Measurements from ENCODE around the gene UBE3C. TPM values are rescaled to one million over a fixed set of nuclear protein-coding genes. Genes with fewer than 3 reads are reported as not detected.

UBE3C gene
- total and polyA plus RNA-seq, 2 experiments from 2014 or later, result 30.8 to 92.7 TPM

GRCh38 chr7:157177983-157178381 lies 39.3 kb downstream of the UBE3C start:
- in situ Hi-C loops (cut with MboI), result no loop called here
- no peak overlapping the region for H3K4me2 ChIP-seq (ENCODE audit: unreplicated experiment)
- H3F3A ChIP-seq (ENCODE audit: insufficient read depth), result no peaks in the 10 kb centered on the region
- H4K20me1 ChIP-seq (ENCODE audit: insufficient read depth), result no peaks in the 10 kb centered on the region
- no peak overlapping the region for H3K9ac ChIP-seq
- H3K4me1 ChIP-seq (ENCODE audit: insufficient read depth), result no peaks in the 10 kb centered on the region
- H3K79me2 ChIP-seq (ENCODE audit: insufficient read depth), result peaks cover 47% of the 10 kb centered on the region
- DNase-seq, result no peak
- no peak overlapping the region for H3K4me3 ChIP-seq
- H2AFZ ChIP-seq, result no peak overlapping the region
- peaks cover 67% of the 10 kb centered on the region for H3K36me3 ChIP-seq (ENCODE audit: low read depth)
- H3K27me3 ChIP-seq (replicated peaks; ENCODE audit: insufficient read depth), result no peaks in the 10 kb centered on the region
- TF ChIP-seq EZH2phosphoT487 (IDR thresholded peaks at IDR 0.05; ENCODE audit: insufficient read depth, low read depth) (no peak), EZH2 (IDR thresholded peaks at IDR 0.05; ENCODE audit: insufficient read depth, poor library complexity, severe bottlenecking) (no peak)
- no peak overlapping the region for H3K27ac ChIP-seq
- H3K9me3 ChIP-seq (ENCODE audit: low read depth), result no peaks in the 10 kb centered on the region
- H3K9me2 ChIP-seq (ENCODE audit: insufficient read depth), result no peaks in the 10 kb centered on the region
- WGBS, 2 experiments (ENCODE audit: low coverage in 1 of 2, low lambda C conversion rate in 2 of 2, missing lambda C conversion rate in 2 of 2), result 79 to 82% methylated on average over 7 of the region's 7 CpGs

GRCh38 chr7:157183832-157184231 lies 45.1 kb downstream of the UBE3C start:
- H3K79me2 ChIP-seq (ENCODE audit: insufficient read depth), result peaks cover 20% of the 10 kb centered on the region; the same call in 1 of the 2 replicates
- H3F3A ChIP-seq (ENCODE audit: insufficient read depth), result no peaks in the 10 kb centered on the region
- no peaks in the 10 kb centered on the region for H4K20me1 ChIP-seq (ENCODE audit: insufficient read depth)
- WGBS, 2 experiments (ENCODE audit: low coverage in 1 of 2, low lambda C conversion rate in 2 of 2, missing lambda C conversion rate in 2 of 2), result 85 to 88% methylated on average over 15 of the region's 15 CpGs
- H3K9me2 ChIP-seq (ENCODE audit: insufficient read depth), result no peaks in the 10 kb centered on the region
- H3K27me3 ChIP-seq (replicated peaks; ENCODE audit: insufficient read depth), result no peaks in the 10 kb centered on the region
- H3K9ac ChIP-seq, result no peak overlapping the region
- H3K36me3 ChIP-seq (ENCODE audit: low read depth), result peaks cover 60% of the 10 kb centered on the region
- H2AFZ ChIP-seq, result no peak overlapping the region
- in situ Hi-C loops (cut with MboI), result no loop called here
- no peak overlapping the region for H3K4me2 ChIP-seq (ENCODE audit: unreplicated experiment)
- H3K4me1 ChIP-seq (ENCODE audit: insufficient read depth), result no peaks in the 10 kb centered on the region
- DNase-seq, result no peak
- no peaks in the 10 kb centered on the region for H3K9me3 ChIP-seq (ENCODE audit: low read depth)
- H3K4me3 ChIP-seq, result no peak overlapping the region
- TF ChIP-seq EZH2phosphoT487 (IDR thresholded peaks at IDR 0.05; ENCODE audit: insufficient read depth, low read depth), result no peak
- no peak for TF ChIP-seq EZH2 (IDR thresholded peaks at IDR 0.05; ENCODE audit: insufficient read depth, poor library complexity, severe bottlenecking)
- no peak overlapping the region for H3K27ac ChIP-seq

- in situ Hi-C loops (cut with MboI), result no loop called here
- Histone ChIP-seq H3F3A (ENCODE audit: insufficient read depth) (no peaks in the 10 kb centered on the region), H3K27ac (no peak overlapping the region), H3K27me3 (replicated peaks; ENCODE audit: insufficient read depth) (no peaks in the 10 kb centered on the region), H3K4me1 (ENCODE audit: insufficient read depth) (no peaks in the 10 kb centered on the region), H4K20me1 (ENCODE audit: insufficient read depth) (no peaks in the 10 kb centered on the region), H3K9me3 (ENCODE audit: low read depth) (no peaks in the 10 kb centered on the region), H2AFZ (no peak overlapping the region), H3K79me2 (ENCODE audit: insufficient read depth) (peaks cover 40% of the 10 kb centered on the region), H3K9me2 (ENCODE audit: insufficient read depth) (no peaks in the 10 kb centered on the region), H3K4me3 (no peak overlapping the region), H3K4me2 (ENCODE audit: unreplicated experiment) (no peak overlapping the region), H3K9ac (no peak overlapping the region), H3K36me3 (ENCODE audit: low read depth) (peaks cover 49% of the 10 kb centered on the region)
- DNase-seq, result no peak
- TF ChIP-seq EZH2phosphoT487 (IDR thresholded peaks at IDR 0.05; ENCODE audit: insufficient read depth, low read depth) (no peak), EZH2 (IDR thresholded peaks at IDR 0.05; ENCODE audit: insufficient read depth, poor library complexity, severe bottlenecking) (no peak)
- WGBS, 2 experiments (ENCODE audit: low coverage in 1 of 2, low lambda C conversion rate in 2 of 2, missing lambda C conversion rate in 2 of 2), result 66 to 69% methylated on average over 8 of the region's 8 CpGs
Measured at GRCh38 chr7:157188091-157188665, 49.5 kb downstream of the UBE3C start.

DNA sequence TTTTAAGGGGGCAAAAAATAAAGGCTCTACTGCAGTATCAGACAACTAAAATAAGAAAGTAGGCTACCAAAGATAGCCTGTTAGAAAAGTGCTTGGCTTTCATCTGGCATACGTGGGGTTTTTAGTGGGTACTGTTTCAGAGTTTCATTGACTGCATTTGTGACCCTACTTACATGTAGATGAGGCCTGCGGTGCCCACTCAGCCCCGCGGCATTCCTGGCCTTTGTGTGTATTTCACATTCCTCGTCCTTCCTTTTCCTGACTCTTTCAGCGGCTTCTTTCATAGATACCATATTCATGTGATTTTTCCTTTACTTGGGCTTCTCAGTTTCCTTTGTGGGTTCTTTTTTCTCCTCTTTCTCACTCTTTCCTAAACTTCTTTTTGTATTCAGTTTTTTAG lies 50.7 kb downstream of the UBE3C start:
- Histone ChIP-seq H4K20me1 (ENCODE audit: insufficient read depth) (no peaks in the 10 kb centered on the region), H3K9me2 (ENCODE audit: insufficient read depth) (no peaks in the 10 kb centered on the region), H2AFZ (no peak overlapping the region), H3K9me3 (ENCODE audit: low read depth) (no peaks in the 10 kb centered on the region), H3K36me3 (ENCODE audit: low read depth) (peaks cover 44% of the 10 kb centered on the region), H3K4me2 (ENCODE audit: unreplicated experiment) (no peak overlapping the region), H3K27me3 (replicated peaks; ENCODE audit: insufficient read depth) (no peaks in the 10 kb centered on the region), H3K27ac (no peak overlapping the region), H3K4me1 (ENCODE audit: insufficient read depth) (no peaks in the 10 kb centered on the region), H3K4me3 (no peak overlapping the region), H3K79me2 (ENCODE audit: insufficient read depth) (peaks cover 51% of the 10 kb centered on the region), H3F3A (ENCODE audit: insufficient read depth) (peaks cover 7% of the 10 kb centered on the region; the same call in 1 of the 2 replicates), H3K9ac (no peak overlapping the region)
- no peak for DNase-seq
- TF ChIP-seq EZH2 (IDR thresholded peaks at IDR 0.05; ENCODE audit: insufficient read depth, poor library complexity, severe bottlenecking) (no peak), EZH2phosphoT487 (IDR thresholded peaks at IDR 0.05; ENCODE audit: insufficient read depth, low read depth) (no peak)
- WGBS, 2 experiments (ENCODE audit: low coverage in 1 of 2, low lambda C conversion rate in 2 of 2, missing lambda C conversion rate in 2 of 2), result 98 to 99% methylated on average over 6 of the region's 6 CpGs
- in situ Hi-C loops (cut with MboI), result no loop called here
